Measurements from ENCODE around the gene PLPP7. TPM values are rescaled to one million over a fixed set of nuclear protein-coding genes. Genes with fewer than 3 reads are reported as not detected.

Gene PLPP7
- total RNA-seq, 2 experiments from 2014 or later = not detected

- peaks cover 16% of the 10 kb centered on the region for H3K27me3 Mint-ChIP-seq
- peak; percentile 82 for DNase-seq
- CTCF ChIA-PET = interaction anchor here (0.5 to 2.3 kb wide), 7 partner anchors 11 to 148 kb away, joined by 3 to 12 read pairs (median 3); partner anchors contain the start of gene PLPP7
- H3K4me3 Mint-ChIP-seq = peak overlapping the region; percentile 77
- no peaks in the 10 kb centered on the region for H3K9me3 Mint-ChIP-seq
- POLR2A ChIA-PET = interaction anchor here (1.0 to 2.6 kb wide), 15 partner anchors 9 to 153 kb away, joined by 3 to 26 read pairs (median 6); partner anchors contain the start of genes NUP214 and PLPP7
- peaks cover 33% of the 10 kb centered on the region for H3K36me3 Mint-ChIP-seq (ENCODE audit: low read depth)
- peaks cover 25% of the 10 kb centered on the region for H3K4me1 Mint-ChIP-seq
- peak overlapping the region; percentile 98 for H3K27ac Mint-ChIP-seq
Measured at GRCh38 chr9:131277910-131278701, 11.4 kb upstream of the PLPP7 start.

GRCh38 chr9:131278702-131279111, 10.8 kb upstream of the PLPP7 start:
- DNase-seq = peak; percentile 70
- peaks cover 27% of the 10 kb centered on the region for H3K36me3 Mint-ChIP-seq (ENCODE audit: low read depth)
- H3K4me3 Mint-ChIP-seq = peak overlapping the region; percentile 77
- no peaks in the 10 kb centered on the region for H3K9me3 Mint-ChIP-seq
- H3K27ac Mint-ChIP-seq = peak overlapping the region; percentile 98
- POLR2A ChIA-PET = interaction anchor here (0.6 to 2.6 kb wide), 17 partner anchors 9 to 153 kb away, joined by 3 to 26 read pairs (median 5); partner anchors contain the start of genes NUP214 and PLPP7
- H3K27me3 Mint-ChIP-seq = peaks cover 20% of the 10 kb centered on the region
- CTCF ChIA-PET = interaction anchor here (0.5 to 2.3 kb wide), 8 partner anchors 11 to 149 kb away, joined by 3 to 12 read pairs (median 3); partner anchors contain the start of gene PLPP7
- H3K4me1 Mint-ChIP-seq = peaks cover 27% of the 10 kb centered on the region

- H3K9me3 Mint-ChIP-seq = no peaks in the 10 kb centered on the region
- CTCF ChIA-PET = interaction anchor here (0.8 to 2.3 kb wide), 6 partner anchors 10 to 102 kb away, joined by 3 to 12 read pairs (median 6); partner anchors contain the start of gene PLPP7
- POLR2A ChIA-PET = interaction anchor here (0.6 to 2.6 kb wide), 16 partner anchors 10 to 154 kb away, joined by 3 to 26 read pairs (median 5); partner anchors contain the start of genes NUP214 and PLPP7
- no peak for DNase-seq
- peaks cover 21% of the 10 kb centered on the region for H3K36me3 Mint-ChIP-seq (ENCODE audit: low read depth)
- H3K4me1 Mint-ChIP-seq = peaks cover 27% of the 10 kb centered on the region
- peak overlapping the region; percentile 77 for H3K4me3 Mint-ChIP-seq
- H3K27me3 Mint-ChIP-seq = peaks cover 26% of the 10 kb centered on the region
- H3K27ac Mint-ChIP-seq = peak overlapping the region; percentile 98
Measured at GRCh38 chr9:131279196-131279862, 10.2 kb upstream of the PLPP7 start.

GRCh38 chr9:131279863-131280570, 9.5 kb upstream of the PLPP7 start:
- ChIA-PET CTCF (interaction anchor here (1.4 to 2.3 kb wide), 2 partner anchors 70 to 100 kb away, joined by 3 to 12 read pairs; no protein-coding TSS in a partner anchor), POLR2A (interaction anchor here (1.0 to 2.6 kb wide), 8 partner anchors 11 to 155 kb away, joined by 3 to 26 read pairs (median 9); partner anchors contain the start of gene NUP214)
- Mint-ChIP-seq H3K4me1 (peaks cover 27% of the 10 kb centered on the region), H3K27me3 (peaks cover 30% of the 10 kb centered on the region), H3K36me3 (ENCODE audit: low read depth) (peaks cover 14% of the 10 kb centered on the region), H3K9me3 (no peaks in the 10 kb centered on the region), H3K27ac (no peak overlapping the region), H3K4me3 (no peak overlapping the region)
- DNase-seq = no peak

- peaks cover 30% of the 10 kb centered on the region for H3K27me3 Mint-ChIP-seq
- no peak overlapping the region for H3K27ac Mint-ChIP-seq
- H3K4me1 Mint-ChIP-seq = peaks cover 27% of the 10 kb centered on the region
- H3K4me3 Mint-ChIP-seq = no peak overlapping the region
- POLR2A ChIA-PET = interaction anchor here (1.1 to 2.6 kb wide), 4 partner anchors 12 to 155 kb away, joined by 3 to 12 read pairs (median 4); partner anchors contain the start of gene NUP214
- H3K36me3 Mint-ChIP-seq (ENCODE audit: low read depth) = peaks cover 8% of the 10 kb centered on the region
- DNase-seq = no peak
- no peaks in the 10 kb centered on the region for H3K9me3 Mint-ChIP-seq
- CTCF ChIA-PET = no interaction called here
Measured at GRCh38 chr9:131280660-131281059, 8.9 kb upstream of the PLPP7 start.

GRCh38 chr9:131281119-131281965, 8.2 kb upstream of the PLPP7 start:
- ChIA-PET POLR2A (interaction anchor here (1.2 to 1.4 kb wide), 2 partner anchors 29 to 156 kb away, joined by 4 read pairs; partner anchors contain the start of gene NUP214), CTCF (interaction anchor here (0.7 kb wide), 1 partner anchor 55 kb away, joined by 3 read pairs; no protein-coding TSS in a partner anchor)
- Mint-ChIP-seq H3K36me3 (ENCODE audit: low read depth) (peaks cover under 1% of the 10 kb centered on the region), H3K4me3 (no peak overlapping the region), H3K9me3 (no peaks in the 10 kb centered on the region), H3K27ac (no peak overlapping the region), H3K27me3 (peaks cover 30% of the 10 kb centered on the region), H3K4me1 (peaks cover 27% of the 10 kb centered on the region)
- DNase-seq = no peak

GRCh38 chr9:131282175-131282574, 7.3 kb upstream of the PLPP7 start:
- H3K9me3 Mint-ChIP-seq = no peaks in the 10 kb centered on the region
- H3K27ac Mint-ChIP-seq = no peak overlapping the region
- CTCF ChIA-PET = interaction anchor here (0.5 kb wide), 1 partner anchor 90 kb away, joined by 4 read pairs; no protein-coding TSS in a partner anchor
- no peak for DNase-seq
- H3K36me3 Mint-ChIP-seq (ENCODE audit: low read depth) = no peaks in the 10 kb centered on the region
- H3K4me1 Mint-ChIP-seq = peaks cover 27% of the 10 kb centered on the region
- POLR2A ChIA-PET = no interaction called here
- peaks cover 30% of the 10 kb centered on the region for H3K27me3 Mint-ChIP-seq
- no peak overlapping the region for H3K4me3 Mint-ChIP-seq

GRCh38 chr9:131282688-131283422, 6.7 kb upstream of the PLPP7 start:
- DNase-seq = no peak
- no peak overlapping the region for H3K4me3 Mint-ChIP-seq
- CTCF ChIA-PET = interaction anchor here (0.5 to 1.4 kb wide), 2 partner anchors 53 to 104 kb away, joined by 3 to 4 read pairs; no protein-coding TSS in a partner anchor
- no peak overlapping the region for H3K27ac Mint-ChIP-seq
- POLR2A ChIA-PET = no interaction called here
- H3K36me3 Mint-ChIP-seq (ENCODE audit: low read depth) = no peaks in the 10 kb centered on the region
- H3K27me3 Mint-ChIP-seq = peaks cover 30% of the 10 kb centered on the region
- no peaks in the 10 kb centered on the region for H3K9me3 Mint-ChIP-seq
- peaks cover 27% of the 10 kb centered on the region for H3K4me1 Mint-ChIP-seq

- POLR2A ChIA-PET = interaction anchor here (1.0 kb wide), 1 partner anchor 14 kb away, joined by 3 read pairs; no protein-coding TSS in a partner anchor
- peaks cover 30% of the 10 kb centered on the region for H3K27me3 Mint-ChIP-seq
- CTCF ChIA-PET = no interaction called here
- DNase-seq = no peak
- H3K4me3 Mint-ChIP-seq = no peak overlapping the region
- H3K36me3 Mint-ChIP-seq (ENCODE audit: low read depth) = no peaks in the 10 kb centered on the region
- H3K4me1 Mint-ChIP-seq = peaks cover 9% of the 10 kb centered on the region
- no peaks in the 10 kb centered on the region for H3K9me3 Mint-ChIP-seq
- no peak overlapping the region for H3K27ac Mint-ChIP-seq
Measured at GRCh38 chr9:131284856-131285255, 4.7 kb upstream of the PLPP7 start.

- Mint-ChIP-seq H3K27ac (no peak overlapping the region), H3K36me3 (ENCODE audit: low read depth) (no peaks in the 10 kb centered on the region), H3K9me3 (no peaks in the 10 kb centered on the region), H3K27me3 (peaks cover 16% of the 10 kb centered on the region), H3K4me3 (no peak overlapping the region), H3K4me1 (peaks cover 2% of the 10 kb centered on the region)
- POLR2A ChIA-PET = interaction anchor here (1.2 kb wide), 1 partner anchor 35 kb away, joined by 5 read pairs; no protein-coding TSS in a partner anchor
- CTCF ChIA-PET = no interaction called here
- DNase-seq = no peak
Measured at GRCh38 chr9:131287359-131287758, 2.2 kb upstream of the PLPP7 start.

GRCh38 chr9:131288217-131288616, 1.3 kb upstream of the PLPP7 start:
- Mint-ChIP-seq H3K4me3 (no peak overlapping the region), H3K9me3 (no peaks in the 10 kb centered on the region), H3K27ac (no peak overlapping the region), H3K4me1 (peaks cover 1% of the 10 kb centered on the region), H3K27me3 (peaks cover 14% of the 10 kb centered on the region), H3K36me3 (ENCODE audit: low read depth) (no peaks in the 10 kb centered on the region)
- ChIA-PET CTCF (interaction anchor here (1.2 kb wide), 1 partner anchor 48 kb away, joined by 3 read pairs; no protein-coding TSS in a partner anchor), POLR2A (interaction anchor here (1.0 to 1.2 kb wide), 2 partner anchors 36 to 163 kb away, joined by 3 to 5 read pairs; partner anchors contain the start of gene NUP214)
- DNase-seq = no peak
